Keratinocyte (primary cell): ENCODE results near the gene TAS2R9. TPM values are rescaled to one million over a fixed set of nuclear protein-coding genes. Genes with fewer than 3 reads are reported as not detected.

Experiments
- DNase-seq: peaks from one replicate; pipeline ENCODE4 v3.0.0-alpha.2; 2011; ENCODE audit warnings: low read depth, missing footprints, low spot score
- FAIRE-seq: peaks from 2 replicates; lab custom pipeline; 2011; peaks lifted over from hg19 to GRCh38; lab: Jason Lieb, UNC
- H2AFZ ChIP-seq: 2 replicates; pipeline ENCODE4 v1.6.0; 2012; ENCODE audit warnings: low read length, control low read depth, inconsistent platforms; ENCODE audit not compliant: control insufficient read depth
- H3K27ac ChIP-seq: 2 replicates; pipeline ENCODE4 v1.5.1; 2011; ENCODE audit warnings: low read length; ENCODE audit not compliant: control insufficient read depth, insufficient read depth
- H3K27me3 ChIP-seq: 3 replicates; pipeline ENCODE4 v1.6.0; 2011; ENCODE audit warnings: low read length; ENCODE audit not compliant: control insufficient read depth, insufficient read depth; ENCODE audit errors: extremely low read depth
- H3K36me3 ChIP-seq, 2 experiments: 2 replicates in 1 of 2; 3 replicates in 1 of 2; pipeline ENCODE4 v1.5.1; 2011; ENCODE audit warnings: low read length in 2 of 2, mild to moderate bottlenecking in 1 of 2; ENCODE audit not compliant: control insufficient read depth in 2 of 2, insufficient read depth in 2 of 2; ENCODE audit errors: extremely low read depth in 1 of 2
- H3K4me1 ChIP-seq: 3 replicates; pipeline ENCODE4 v1.5.1; 2011; ENCODE audit warnings: low read length; ENCODE audit not compliant: control insufficient read depth, insufficient read depth; ENCODE audit errors: extremely low read depth
- H3K4me2 ChIP-seq: 3 replicates; pipeline ENCODE4 v1.6.0; 2011; ENCODE audit warnings: low read depth, low read length; ENCODE audit not compliant: control insufficient read depth, insufficient read depth; ENCODE audit errors: extremely low read depth
- H3K4me3 ChIP-seq, 3 experiments: fragments of 200-600 bp in 1 of 3; sonication (generic) in 1 of 3; 2 replicates in 2 of 3; 3 replicates in 1 of 3; pipeline ENCODE4 v1.5.1; 2011 to 2016; ENCODE audit warnings: low read length in 3 of 3, mild to moderate bottlenecking in 3 of 3, control low read depth in 2 of 3, inconsistent platforms in 1 of 3, low read depth in 1 of 3, mixed read lengths in 1 of 3, mixed run types in 1 of 3, moderate library complexity in 1 of 3; ENCODE audit not compliant: control insufficient read depth in 2 of 3, insufficient read depth in 2 of 3; ENCODE audit errors: extremely low read depth in 1 of 3
- H3K79me2 ChIP-seq: 2 replicates; pipeline ENCODE4 v1.6.0; 2012; ENCODE audit warnings: low read length; ENCODE audit not compliant: control insufficient read depth, insufficient read depth
- H3K9ac ChIP-seq: 3 replicates; pipeline ENCODE4 v1.6.0; 2011; ENCODE audit warnings: low read length; ENCODE audit not compliant: control insufficient read depth, insufficient read depth; ENCODE audit errors: extremely low read depth
- H3K9me1 ChIP-seq: 3 replicates; pipeline ENCODE4 v1.6.0; 2011; ENCODE audit warnings: low read length; ENCODE audit not compliant: control insufficient read depth, insufficient read depth; ENCODE audit errors: extremely low read depth
- H3K9me3 ChIP-seq: 2 replicates; pipeline ENCODE4 v1.5.1; 2012; ENCODE audit warnings: low read depth, low read length; ENCODE audit not compliant: control insufficient read depth
- H4K20me1 ChIP-seq: 3 replicates; pipeline ENCODE4 v1.6.0; 2011; ENCODE audit warnings: low read length; ENCODE audit not compliant: control insufficient read depth, insufficient read depth; ENCODE audit errors: extremely low read depth
- EZH2 ChIP-seq: IDR thresholded peaks from one replicate; pipeline ENCODE4 v1.6.1; 2012; ENCODE audit warnings: inconsistent platforms, mild to moderate bottlenecking, low read length, moderate library complexity
- dilution Hi-C: fragments of 300-500 bp; cut with MboI; formaldehyde crosslinking; loops from one replicate; pipeline ENCODE4 v1.7.0; 2020; ENCODE audit warnings: low sequenced_read_pairs; ENCODE audit not compliant: extremely low pct_ligation_motif_present
- polyA plus RNA-seq, 5 experiments: library from polyadenylated mRNA; depleted of rRNA in 3 of 5; stranded (reverse) in 3 of 5; stranded (forward) in 1 of 5; unstranded in 1 of 5; fragments of >200 nt; gene quantifications; 1 replicate in 1 of 5; 2 replicates in 3 of 5; 3 replicates in 1 of 5; pipeline versions ENCODE4 v1.2.1 to v1.2.3, GENCODE V29; 2011 to 2012; ENCODE audit warnings: missing spikeins in 2 of 5, low read depth in 1 of 5, low replicate concordance in 1 of 5
- TF ChIP-seq, protein P1 (sequence below), 3 experiments: IDR thresholded peaks in 1 of 3; conservative IDR thresholded peaks in 1 of 3; optimal IDR thresholded peaks in 1 of 3; 2 replicates in 2 of 3; 3 replicates in 1 of 3; pipeline versions ENCODE3 to v1.5.1; 2011; ENCODE audit warnings: low read length in 3 of 3, mild to moderate bottlenecking in 3 of 3, moderate library complexity in 2 of 3, control low read depth in 1 of 3, inconsistent platforms in 1 of 3; ENCODE audit not compliant: insufficient read depth in 2 of 3; ENCODE audit errors: extremely low read depth in 1 of 3

Gene TAS2R9
- polyA plus RNA-seq, 1 donor (not counting 4 experiments of a cell fraction or from before 2014, with no cell fraction given) = not detected

GRCh38 chr12:10853776-10854175 lies 43.8 kb upstream of the TAS2R9 start:
- dilution Hi-C loops = no loop called here

GRCh38 chr12:10851243-10851858 lies 41.4 kb upstream of the TAS2R9 start:
- no peak for DNase-seq

More at GRCh38 chr12:10853776-10854175, 43.8 kb upstream of the TAS2R9 start:
- peaks cover 3% of the 10 kb centered on the region for H3K9me3 ChIP-seq
- H3K4me1 ChIP-seq = no peaks in the 10 kb centered on the region
- no peaks in the 10 kb centered on the region for H3K9me1 ChIP-seq
- DNase-seq = no peak
- H3K36me3 ChIP-seq = peaks cover 0 to 3% of the 10 kb centered on the region in 2 experiments
- H4K20me1 ChIP-seq = no peaks in the 10 kb centered on the region
- no peak overlapping the region for H2AFZ ChIP-seq
- H3K79me2 ChIP-seq = no peaks in the 10 kb centered on the region
- TF ChIP-seq EZH2 = no peak
- TF ChIP-seq, protein P1, sequence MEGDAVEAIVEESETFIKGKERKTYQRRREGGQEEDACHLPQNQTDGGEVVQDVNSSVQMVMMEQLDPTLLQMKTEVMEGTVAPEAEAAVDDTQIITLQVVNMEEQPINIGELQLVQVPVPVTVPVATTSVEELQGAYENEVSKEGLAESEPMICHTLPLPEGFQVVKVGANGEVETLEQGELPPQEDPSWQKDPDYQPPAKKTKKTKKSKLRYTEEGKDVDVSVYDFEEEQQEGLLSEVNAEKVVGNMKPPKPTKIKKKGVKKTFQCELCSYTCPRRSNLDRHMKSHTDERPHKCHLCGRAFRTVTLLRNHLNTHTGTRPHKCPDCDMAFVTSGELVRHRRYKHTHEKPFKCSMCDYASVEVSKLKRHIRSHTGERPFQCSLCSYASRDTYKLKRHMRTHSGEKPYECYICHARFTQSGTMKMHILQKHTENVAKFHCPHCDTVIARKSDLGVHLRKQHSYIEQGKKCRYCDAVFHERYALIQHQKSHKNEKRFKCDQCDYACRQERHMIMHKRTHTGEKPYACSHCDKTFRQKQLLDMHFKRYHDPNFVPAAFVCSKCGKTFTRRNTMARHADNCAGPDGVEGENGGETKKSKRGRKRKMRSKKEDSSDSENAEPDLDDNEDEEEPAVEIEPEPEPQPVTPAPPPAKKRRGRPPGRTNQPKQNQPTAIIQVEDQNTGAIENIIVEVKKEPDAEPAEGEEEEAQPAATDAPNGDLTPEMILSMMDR (optimal IDR thresholded peaks at IDR 0.05 in 1 of 3, IDR thresholded peaks at IDR 0.05 in 1 of 3, conservative IDR thresholded peaks at IDR 0.05 in 1 of 3; ENCODE audit: extremely low read depth in 1 of 3, insufficient read depth in 2 of 3, low read length in 3 of 3) = no peak
- no peak overlapping the region for H3K27ac ChIP-seq
- FAIRE-seq = no peak
- H3K4me3 ChIP-seq = no peak overlapping the region
- no peak overlapping the region for H3K9ac ChIP-seq
- no peak overlapping the region for H3K4me2 ChIP-seq
- no peaks in the 10 kb centered on the region for H3K27me3 ChIP-seq

More at GRCh38 chr12:10851243-10851858, 41.4 kb upstream of the TAS2R9 start:
- H3K9me1 ChIP-seq = no peaks in the 10 kb centered on the region
- FAIRE-seq = no peak
- H3K4me3 ChIP-seq = no peak overlapping the region
- no peaks in the 10 kb centered on the region for H3K27me3 ChIP-seq
- no peak overlapping the region for H2AFZ ChIP-seq
- H3K27ac ChIP-seq = no peak overlapping the region
- no peak for TF ChIP-seq EZH2
- TF ChIP-seq, protein P1 (optimal IDR thresholded peaks at IDR 0.05 in 1 of 3, IDR thresholded peaks at IDR 0.05 in 1 of 3, conservative IDR thresholded peaks at IDR 0.05 in 1 of 3; ENCODE audit: extremely low read depth in 1 of 3, insufficient read depth in 2 of 3, low read length in 3 of 3) = no peak
- no peaks in the 10 kb centered on the region for H3K79me2 ChIP-seq
- H3K4me1 ChIP-seq = no peaks in the 10 kb centered on the region
- dilution Hi-C loops = no loop called here
- H3K9me3 ChIP-seq = peaks cover 3% of the 10 kb centered on the region
- no peaks in the 10 kb centered on the region for H4K20me1 ChIP-seq
- no peaks in the 10 kb centered on the region for H3K36me3 ChIP-seq
- H3K4me2 ChIP-seq = no peak overlapping the region
- H3K9ac ChIP-seq = no peak overlapping the region
